Sigmoid colon (tissue), 4 donors: ENCODE results near the gene TRPM4.

Experiments
- CTCF ChIP-seq, 4 experiments: fragments of 450-650 bp in 3 of 4; fragments of 200-600 bp in 1 of 4; IDR thresholded peaks; one replicate each; pipeline ENCODE4 v1.5.1; 2016 to 2019; ENCODE audit warnings: antibody characterized with exemption in 4 of 4, mild to moderate bottlenecking in 3 of 4, moderate library complexity in 2 of 4
- EP300 ChIP-seq, 4 donors: sonication (generic); formaldehyde crosslinking; IDR thresholded peaks; one replicate each; pipeline ENCODE4 v1.6.1; 2017; ENCODE audit warnings: antibody characterized with exemption in 4 of 4
- POLR2A ChIP-seq, 2 donors: fragments of 450-650 bp; IDR thresholded peaks; one replicate each; pipeline ENCODE4 v1.6.1; 2016; ENCODE audit warnings: antibody characterized with exemption in 2 of 2, mild to moderate bottlenecking in 2 of 2, moderate library complexity in 2 of 2
- POLR2AphosphoS5 ChIP-seq, 4 donors: sonication (generic); formaldehyde crosslinking; IDR thresholded peaks; one replicate each; pipeline ENCODE4 v1.6.1; 2017; ENCODE audit warnings: antibody characterized with exemption in 4 of 4

- TF ChIP-seq POLR2AphosphoS5 (IDR thresholded peaks at IDR 0.05) = no peak
- TF ChIP-seq CTCF (IDR thresholded peaks at IDR 0.05) = no peak
- TF ChIP-seq EP300 (IDR thresholded peaks at IDR 0.05) = no peak
- TF ChIP-seq POLR2A (IDR thresholded peaks at IDR 0.05) = no peak
Observed at GRCh38 chr19:49111218-49111998, 46.2 kb upstream of the TRPM4 start.
